HCT116 (cell line): ENCODE results near the gene ACTN1. TPM values are rescaled to one million over a fixed set of nuclear protein-coding genes. Genes with fewer than 3 reads are reported as not detected.

Experiments
- ATAC-seq: fragments of 200-7000 bp; cut with Tn5 transposase; 2 replicates; pipeline ENCODE4 v1.9.1; 2020; ENCODE audit warnings: mild to moderate bottlenecking, moderate library complexity
- BruUV-seq: library from RNA; stranded (reverse); fragments of 400-500 nt; replicated peaks from 2 replicates; lab custom pipeline; 2021; lab: Mats Ljungman, UMichigan
- CTCF ChIA-PET: fragments of 300-600 bp; sonication (Branson Sonifier 250); formaldehyde crosslinking; loops from one replicate; lab custom pipeline; 2021; ENCODE audit warnings: antibody characterized with exemption; lab: Charles Lee
- POLR2A ChIA-PET: fragments of 300-600, 350-600 bp; sonication (Branson Sonifier 250); formaldehyde crosslinking; loops from one replicate; lab custom pipeline; 2021; ENCODE audit warnings: antibody characterized with exemption; lab: Charles Lee
- RAD21 ChIA-PET, 2 experiments: fragments of 300-600 bp; sonication (Branson Sonifier 250); formaldehyde crosslinking; loops; one replicate each; lab custom pipeline; 2023; ENCODE audit warnings: low total read pairs in 2 of 2; ENCODE audit not compliant: uncharacterized antibody in 2 of 2, unreplicated experiment in 2 of 2, low non-redundant PET in 1 of 2; lab: Charles Lee
- DNase-seq: peaks from one replicate; pipeline ENCODE4 v3.0.0-alpha.2; 2010; ENCODE audit warnings: low read depth, low spot score
- H2AFZ ChIP-seq: fragments of 200-600 bp; shearing (Covaris generic), sonication (generic); 2 replicates; pipeline ENCODE4 v1.6.1; 2017; ENCODE audit warnings: low read depth, mixed run types, mixed read lengths, antibody characterized with exemption, low read length; ENCODE audit not compliant: poor library complexity, severe bottlenecking
- H3K27ac ChIP-seq: 2 replicates; pipeline ENCODE4 v1.5.1; 2012; ENCODE audit warnings: low read depth, low read length
- H3K27me3 ChIP-seq: fragments of 200-600 bp; sonication (generic); 2 replicates; pipeline ENCODE4 v1.6.1; 2016; ENCODE audit warnings: mixed run types, low read length, mixed read lengths; ENCODE audit not compliant: insufficient read depth
- H3K36me3 ChIP-seq, 2 experiments: fragments of 200-500 bp in 1 of 2; fragments of 200-600 bp in 1 of 2; sonication (Bioruptor generic) in 1 of 2; sonication (generic) in 1 of 2; 2 replicates each; pipeline versions ENCODE4 v1.5.1 to v1.6.1; 2014 to 2016; ENCODE audit warnings: low read length in 2 of 2, inconsistent platforms in 1 of 2, mixed read lengths in 1 of 2, mixed run types in 1 of 2; ENCODE audit not compliant: insufficient read depth in 2 of 2, control insufficient read depth in 1 of 2
- H3K4me1 ChIP-seq, 2 experiments: fragments of 200-600 bp in 1 of 2; sonication (generic) in 1 of 2; 2 replicates each; pipeline versions ENCODE4 v1.5.1 to v1.6.1; 2012 to 2017; ENCODE audit warnings: low read length in 2 of 2, inconsistent platforms in 1 of 2, mild to moderate bottlenecking in 1 of 2, mixed read lengths in 1 of 2, mixed run types in 1 of 2, moderate library complexity in 1 of 2; ENCODE audit not compliant: insufficient read depth in 2 of 2, control insufficient read depth in 1 of 2
- H3K4me2 ChIP-seq: fragments of 200-600 bp; sonication (generic); 2 replicates; pipeline ENCODE4 v1.6.1; 2017; ENCODE audit warnings: mixed run types, low read length, mixed read lengths
- H3K4me3 ChIP-seq, 2 experiments: fragments of 200-600 bp in 1 of 2; sonication (generic) in 1 of 2; replicated peaks in 1 of 2; 2 replicates each; pipeline ENCODE4 v1.5.1; 2011 to 2016; ENCODE audit warnings: low read length in 2 of 2, control low read depth in 1 of 2, low read depth in 1 of 2, mild to moderate bottlenecking in 1 of 2, mixed read lengths in 1 of 2, mixed run types in 1 of 2
- H3K79me2 ChIP-seq: fragments of 200-600 bp; sonication (generic); 2 replicates; pipeline ENCODE4 v1.6.1; 2017; ENCODE audit warnings: mild to moderate bottlenecking, mixed run types, low read length, moderate library complexity, mixed read lengths; ENCODE audit not compliant: insufficient read depth
- H3K9ac ChIP-seq: fragments of 200-600 bp; sonication (generic); 2 replicates; pipeline ENCODE4 v1.6.1; 2016; ENCODE audit warnings: low read length, mixed read lengths
- H3K9me2 ChIP-seq: fragments of 200-600 bp; sonication (generic), shearing (Covaris generic); 2 replicates; pipeline ENCODE4 v1.6.1; 2017; ENCODE audit warnings: mixed run types, mild to moderate bottlenecking, moderate library complexity; ENCODE audit not compliant: insufficient read depth
- H3K9me3 ChIP-seq, 2 experiments: fragments of 200-500 bp in 1 of 2; fragments of 200-600 bp in 1 of 2; sonication (Bioruptor generic) in 1 of 2; sonication (generic) in 1 of 2; 2 replicates each; pipeline ENCODE4 v1.6.1; 2014 to 2017; ENCODE audit warnings: low read length in 2 of 2, mixed read lengths in 2 of 2, inconsistent platforms in 1 of 2, low read depth in 1 of 2, mild to moderate bottlenecking in 1 of 2, mixed run types in 1 of 2, moderate library complexity in 1 of 2; ENCODE audit not compliant: control insufficient read depth in 1 of 2, insufficient read depth in 1 of 2
- H4K20me1 ChIP-seq: fragments of 200-600 bp; sonication (generic), shearing (Covaris generic); 2 replicates; pipeline ENCODE4 v1.6.1; 2017; ENCODE audit warnings: mixed run types, mild to moderate bottlenecking, moderate library complexity; ENCODE audit not compliant: insufficient read depth
- CBX3 ChIP-seq: IDR thresholded peaks from 2 replicates; pipeline ENCODE4 v1.6.1; 2012; ENCODE audit warnings: low read depth
- CEBPB ChIP-seq: IDR thresholded peaks from 2 replicates; pipeline ENCODE4 v1.6.1; 2012; ENCODE audit warnings: low read depth
- EGR1 ChIP-seq: IDR thresholded peaks from 2 replicates; pipeline ENCODE4 v1.6.1; 2012; ENCODE audit warnings: low read depth
- EZH2 ChIP-seq: fragments of 200-600 bp; sonication (generic); IDR thresholded peaks from 2 replicates; pipeline ENCODE4 v1.6.1; 2017; ENCODE audit warnings: antibody characterized with exemption, mixed run types
- EZH2phosphoT487 ChIP-seq: fragments of 200-600 bp; IDR thresholded peaks from 2 replicates; pipeline ENCODE4 v1.6.1; 2018; ENCODE audit warnings: antibody characterized with exemption, borderline replicate concordance
- JUND ChIP-seq: IDR thresholded peaks from 2 replicates; pipeline ENCODE4 v1.6.1; 2012
- POLR2A ChIP-seq: IDR thresholded peaks from 2 replicates; pipeline ENCODE4 v1.7.0; 2011; ENCODE audit warnings: borderline replicate concordance; ENCODE audit not compliant: insufficient read depth, insufficient read length; ENCODE audit errors: extremely low read depth
- POLR2AphosphoS5 ChIP-seq: IDR thresholded peaks from 2 replicates; pipeline ENCODE4 v1.6.1; 2011; ENCODE audit warnings: mild to moderate bottlenecking, low read depth, low read length, moderate library complexity
- RAD21 ChIP-seq: IDR thresholded peaks from 2 replicates; pipeline ENCODE4 v1.6.1; 2012; ENCODE audit warnings: low read depth, mild to moderate bottlenecking
- SP1 ChIP-seq: IDR thresholded peaks from 2 replicates; pipeline ENCODE4 v1.6.1; 2012; ENCODE audit warnings: low read depth
- SRF ChIP-seq: IDR thresholded peaks from 2 replicates; pipeline ENCODE4 v1.6.1; 2012; ENCODE audit warnings: low read depth
- TCF7L2 ChIP-seq: IDR thresholded peaks from 2 replicates; pipeline ENCODE4 v1.7.0; 2011; ENCODE audit warnings: borderline replicate concordance, inconsistent platforms; ENCODE audit not compliant: insufficient read depth, insufficient read length; ENCODE audit errors: extremely low read depth
- YY1 ChIP-seq: IDR thresholded peaks from 2 replicates; pipeline ENCODE4 v1.6.1; 2011; ENCODE audit warnings: low read length, low read depth, moderate library complexity, mild to moderate bottlenecking; ENCODE audit not compliant: insufficient replicate concordance; ENCODE audit errors: extremely low read depth
- intact Hi-C: fragments of 100-400 bp; cut with micrococcal nuclease; formaldehyde crosslinking; loops from 2 replicates; pipeline ENCODE4 v1.10.0; 2022
- total RNA-seq: library from RNA; stranded (reverse); gene quantifications from one replicate; pipeline ENCODE4 v1.2.1, GENCODE V29; 2021; ENCODE audit not compliant: unreplicated experiment
- TF ChIP-seq, protein P1 (sequence below): IDR thresholded peaks from 2 replicates; pipeline ENCODE4 v1.6.1; 2012
- TF ChIP-seq, protein P2 (sequence below): IDR thresholded peaks from 2 replicates; pipeline ENCODE4 v1.6.1; 2012; ENCODE audit warnings: low read depth
- TF ChIP-seq, protein P3 (sequence below): IDR thresholded peaks from 2 replicates; pipeline ENCODE4 v1.6.1; 2012
- TF ChIP-seq, protein P4 (sequence below): IDR thresholded peaks from 2 replicates; pipeline ENCODE4 v1.6.1; 2011; ENCODE audit warnings: mild to moderate bottlenecking, low read length, moderate library complexity; ENCODE audit not compliant: insufficient replicate concordance; ENCODE audit errors: extremely low read depth

ACTN1 gene
- total RNA-seq, 1 experiment from 2014 or later = 123 TPM

DNA sequence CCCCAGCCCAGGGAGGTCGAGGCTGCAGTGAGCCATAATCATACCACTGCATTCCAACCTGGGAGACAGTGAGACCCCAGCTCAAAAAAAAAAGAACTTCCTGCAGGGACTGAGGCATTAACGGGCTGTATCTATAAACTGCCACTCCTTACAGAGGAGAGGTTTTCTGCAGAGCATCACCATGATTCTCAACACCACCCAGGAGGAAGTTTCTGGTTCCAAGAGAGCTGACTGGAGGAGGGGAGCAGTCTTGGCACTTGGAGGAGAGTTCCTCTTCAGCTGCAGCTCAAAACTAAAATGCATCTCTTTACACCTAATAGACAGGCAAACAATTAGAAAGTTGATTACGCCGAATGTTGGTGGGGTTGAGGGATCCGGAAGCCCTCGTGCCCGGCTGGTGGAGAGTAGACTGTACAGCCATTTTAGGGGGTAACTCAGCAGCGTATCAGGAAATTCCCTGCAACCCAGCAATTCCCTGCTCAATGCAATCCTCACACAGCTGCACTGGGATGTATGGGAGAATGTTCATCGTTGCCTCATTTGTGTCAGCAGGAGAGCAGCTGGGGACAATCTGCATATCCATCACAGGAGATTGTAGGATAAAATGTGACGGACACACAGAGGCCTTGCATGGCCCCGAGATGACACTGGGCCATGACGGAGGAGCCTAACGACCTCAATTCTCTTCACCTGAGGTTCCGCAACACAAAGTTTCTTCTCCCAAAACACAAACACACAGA lies 36.6 kb downstream of the ACTN1 start:
- TF ChIP-seq CBX3 (no peak), SP1 (no peak), POLR2AphosphoS5 (no peak), EZH2 (no peak), JUND (no peak), POLR2A (no peak), EGR1 (no peak), CEBPB (no peak), RAD21 (no peak), TCF7L2 (no peak), EZH2phosphoT487 (no peak), SRF (no peak), YY1 (no peak)
- TF ChIP-seq, protein P1, sequence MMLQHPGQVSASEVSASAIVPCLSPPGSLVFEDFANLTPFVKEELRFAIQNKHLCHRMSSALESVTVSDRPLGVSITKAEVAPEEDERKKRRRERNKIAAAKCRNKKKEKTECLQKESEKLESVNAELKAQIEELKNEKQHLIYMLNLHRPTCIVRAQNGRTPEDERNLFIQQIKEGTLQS = no peak
- TF ChIP-seq, protein P2, sequence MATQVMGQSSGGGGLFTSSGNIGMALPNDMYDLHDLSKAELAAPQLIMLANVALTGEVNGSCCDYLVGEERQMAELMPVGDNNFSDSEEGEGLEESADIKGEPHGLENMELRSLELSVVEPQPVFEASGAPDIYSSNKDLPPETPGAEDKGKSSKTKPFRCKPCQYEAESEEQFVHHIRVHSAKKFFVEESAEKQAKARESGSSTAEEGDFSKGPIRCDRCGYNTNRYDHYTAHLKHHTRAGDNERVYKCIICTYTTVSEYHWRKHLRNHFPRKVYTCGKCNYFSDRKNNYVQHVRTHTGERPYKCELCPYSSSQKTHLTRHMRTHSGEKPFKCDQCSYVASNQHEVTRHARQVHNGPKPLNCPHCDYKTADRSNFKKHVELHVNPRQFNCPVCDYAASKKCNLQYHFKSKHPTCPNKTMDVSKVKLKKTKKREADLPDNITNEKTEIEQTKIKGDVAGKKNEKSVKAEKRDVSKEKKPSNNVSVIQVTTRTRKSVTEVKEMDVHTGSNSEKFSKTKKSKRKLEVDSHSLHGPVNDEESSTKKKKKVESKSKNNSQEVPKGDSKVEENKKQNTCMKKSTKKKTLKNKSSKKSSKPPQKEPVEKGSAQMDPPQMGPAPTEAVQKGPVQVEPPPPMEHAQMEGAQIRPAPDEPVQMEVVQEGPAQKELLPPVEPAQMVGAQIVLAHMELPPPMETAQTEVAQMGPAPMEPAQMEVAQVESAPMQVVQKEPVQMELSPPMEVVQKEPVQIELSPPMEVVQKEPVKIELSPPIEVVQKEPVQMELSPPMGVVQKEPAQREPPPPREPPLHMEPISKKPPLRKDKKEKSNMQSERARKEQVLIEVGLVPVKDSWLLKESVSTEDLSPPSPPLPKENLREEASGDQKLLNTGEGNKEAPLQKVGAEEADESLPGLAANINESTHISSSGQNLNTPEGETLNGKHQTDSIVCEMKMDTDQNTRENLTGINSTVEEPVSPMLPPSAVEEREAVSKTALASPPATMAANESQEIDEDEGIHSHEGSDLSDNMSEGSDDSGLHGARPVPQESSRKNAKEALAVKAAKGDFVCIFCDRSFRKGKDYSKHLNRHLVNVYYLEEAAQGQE = no peak
- TF ChIP-seq, protein P3, sequence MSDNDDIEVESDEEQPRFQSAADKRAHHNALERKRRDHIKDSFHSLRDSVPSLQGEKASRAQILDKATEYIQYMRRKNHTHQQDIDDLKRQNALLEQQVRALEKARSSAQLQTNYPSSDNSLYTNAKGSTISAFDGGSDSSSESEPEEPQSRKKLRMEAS = no peak
- TF ChIP-seq, protein P4, sequence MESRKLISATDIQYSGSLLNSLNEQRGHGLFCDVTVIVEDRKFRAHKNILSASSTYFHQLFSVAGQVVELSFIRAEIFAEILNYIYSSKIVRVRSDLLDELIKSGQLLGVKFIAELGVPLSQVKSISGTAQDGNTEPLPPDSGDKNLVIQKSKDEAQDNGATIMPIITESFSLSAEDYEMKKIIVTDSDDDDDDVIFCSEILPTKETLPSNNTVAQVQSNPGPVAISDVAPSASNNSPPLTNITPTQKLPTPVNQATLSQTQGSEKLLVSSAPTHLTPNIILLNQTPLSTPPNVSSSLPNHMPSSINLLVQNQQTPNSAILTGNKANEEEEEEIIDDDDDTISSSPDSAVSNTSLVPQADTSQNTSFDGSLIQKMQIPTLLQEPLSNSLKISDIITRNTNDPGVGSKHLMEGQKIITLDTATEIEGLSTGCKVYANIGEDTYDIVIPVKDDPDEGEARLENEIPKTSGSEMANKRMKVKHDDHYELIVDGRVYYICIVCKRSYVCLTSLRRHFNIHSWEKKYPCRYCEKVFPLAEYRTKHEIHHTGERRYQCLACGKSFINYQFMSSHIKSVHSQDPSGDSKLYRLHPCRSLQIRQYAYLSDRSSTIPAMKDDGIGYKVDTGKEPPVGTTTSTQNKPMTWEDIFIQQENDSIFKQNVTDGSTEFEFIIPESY = no peak
- Histone ChIP-seq H3K4me3 (no peak overlapping the region), H3K9ac (no peak overlapping the region), H3K36me3 (no peaks in the 10 kb centered on the region; a peak in 1 of 4 replicates), H3K9me2 (no peaks in the 10 kb centered on the region), H3K4me1 (peaks cover 44 to 81% of the 10 kb centered on the region in 2 experiments), H3K9me3 (no peaks in the 10 kb centered on the region), H4K20me1 (peaks cover 8% of the 10 kb centered on the region; the same call in 1 of the 2 replicates), H2AFZ (no peak overlapping the region), H3K4me2 (0 out of 2 replicates have a peak overlapping the region, but pooled peaks have one; percentile 9), H3K27me3 (no peaks in the 10 kb centered on the region), H3K27ac (no peak overlapping the region), H3K79me2 (peaks cover 98% of the 10 kb centered on the region)
- RAD21 ChIA-PET = interaction anchor here in 1 of 2 experiments (1.0 kb wide), 1 partner anchor 35 kb away, joined by 3 read pairs; no protein-coding TSS in a partner anchor
- intact Hi-C loops = no loop called here
- POLR2A ChIA-PET = no interaction called here
- BruUV-seq = no TSS peak
- ATAC-seq = no peak
- DNase-seq = no peak
- CTCF ChIA-PET = no interaction called here
